ENCODE measurements around the gene TNS1.

TNS1 gene

GRCh38 chr2:217816396-217816869 is 186.4 kb downstream of the TNS1 start:
- Histone ChIP-seq H3K4me3 (ENCODE audit: low read length) (no peak overlapping the region), H3K79me2 (ENCODE audit: low read length) (no peaks in the 10 kb centered on the region), H4K20me1 (ENCODE audit: insufficient read depth, low read length) (no peaks in the 10 kb centered on the region), H3K4me2 (ENCODE audit: low read depth, low read length) (no peak overlapping the region), H3K36me3 (replicated peaks; ENCODE audit: insufficient read depth, low read length) (no peaks in the 10 kb centered on the region), H3K9me3 (replicated peaks; ENCODE audit: insufficient read depth, low read length) (no peaks in the 10 kb centered on the region), H3K27ac (ENCODE audit: low read length) (no peak overlapping the region), H3K4me1 (ENCODE audit: low read length) (no peaks in the 10 kb centered on the region), H3K9ac (ENCODE audit: low read length) (no peak overlapping the region), H2AFZ (ENCODE audit: low read length) (no peak overlapping the region), H3F3A (ENCODE audit: insufficient read depth, low read length) (no peaks in the 10 kb centered on the region), H3K9me2 (replicated peaks; ENCODE audit: insufficient read depth, low read length) (no peaks in the 10 kb centered on the region), H3K27me3 (replicated peaks; ENCODE audit: insufficient read depth, low read length) (no peaks in the 10 kb centered on the region)
- no peak for TF ChIP-seq EZH2phosphoT487 (IDR thresholded peaks at IDR 0.05; ENCODE audit: low read length)
- TF ChIP-seq EZH2 (optimal IDR thresholded peaks at IDR 0.05; ENCODE audit: low read depth, low read length) = no peak
- no peak for TF ChIP-seq CTCF (IDR thresholded peaks at IDR 0.05; ENCODE audit: low read length)
- no peak for DNase-seq

- Histone ChIP-seq H3F3A (ENCODE audit: insufficient read depth, low read length) (no peaks in the 10 kb centered on the region), H3K27ac (ENCODE audit: low read length) (no peak overlapping the region), H4K20me1 (ENCODE audit: insufficient read depth, low read length) (no peaks in the 10 kb centered on the region), H3K27me3 (replicated peaks; ENCODE audit: insufficient read depth, low read length) (no peaks in the 10 kb centered on the region), H3K4me1 (ENCODE audit: low read length) (no peaks in the 10 kb centered on the region), H2AFZ (ENCODE audit: low read length) (no peak overlapping the region), H3K9ac (ENCODE audit: low read length) (no peak overlapping the region), H3K9me2 (replicated peaks; ENCODE audit: insufficient read depth, low read length) (no peaks in the 10 kb centered on the region), H3K4me3 (ENCODE audit: low read length) (no peak overlapping the region), H3K4me2 (ENCODE audit: low read depth, low read length) (no peak overlapping the region), H3K79me2 (ENCODE audit: low read length) (no peaks in the 10 kb centered on the region), H3K36me3 (replicated peaks; ENCODE audit: insufficient read depth, low read length) (no peaks in the 10 kb centered on the region), H3K9me3 (replicated peaks; ENCODE audit: insufficient read depth, low read length) (no peaks in the 10 kb centered on the region)
- TF ChIP-seq EZH2 (optimal IDR thresholded peaks at IDR 0.05; ENCODE audit: low read depth, low read length) (no peak), CTCF (IDR thresholded peaks at IDR 0.05; ENCODE audit: low read length) (no peak), EZH2phosphoT487 (IDR thresholded peaks at IDR 0.05; ENCODE audit: low read length) (no peak)
- no peak for DNase-seq
Measured at GRCh38 chr2:217813828-217814227, 189.0 kb downstream of the TNS1 start.

GRCh38 chr2:217812170-217812569 is 190.6 kb downstream of the TNS1 start:
- H4K20me1 ChIP-seq (ENCODE audit: insufficient read depth, low read length) = no peaks in the 10 kb centered on the region
- no peak overlapping the region for H3K9ac ChIP-seq (ENCODE audit: low read length)
- H3K4me1 ChIP-seq (ENCODE audit: low read length) = no peaks in the 10 kb centered on the region
- no peaks in the 10 kb centered on the region for H3K9me2 ChIP-seq (replicated peaks; ENCODE audit: insufficient read depth, low read length)
- H3K27me3 ChIP-seq (replicated peaks; ENCODE audit: insufficient read depth, low read length) = no peaks in the 10 kb centered on the region
- no peak for DNase-seq
- no peaks in the 10 kb centered on the region for H3K36me3 ChIP-seq (replicated peaks; ENCODE audit: insufficient read depth, low read length)
- no peaks in the 10 kb centered on the region for H3F3A ChIP-seq (ENCODE audit: insufficient read depth, low read length)
- H3K4me2 ChIP-seq (ENCODE audit: low read depth, low read length) = no peak overlapping the region
- no peak overlapping the region for H3K27ac ChIP-seq (ENCODE audit: low read length)
- no peak overlapping the region for H3K4me3 ChIP-seq (ENCODE audit: low read length)
- no peaks in the 10 kb centered on the region for H3K79me2 ChIP-seq (ENCODE audit: low read length)
- TF ChIP-seq EZH2 (optimal IDR thresholded peaks at IDR 0.05; ENCODE audit: low read depth, low read length) (no peak), EZH2phosphoT487 (IDR thresholded peaks at IDR 0.05; ENCODE audit: low read length) (no peak), CTCF (IDR thresholded peaks at IDR 0.05; ENCODE audit: low read length) (no peak)
- H3K9me3 ChIP-seq (replicated peaks; ENCODE audit: insufficient read depth, low read length) = no peaks in the 10 kb centered on the region
- H2AFZ ChIP-seq (ENCODE audit: low read length) = no peak overlapping the region

Data from MM.1S (cell line).